GM18499 (cell line): ENCODE results near the gene DENND6B.

Experiments
- ATAC-seq: cut with Tn5 transposase; IDR thresholded peaks from one replicate; pipeline ENCODE4 v1.9.1; 2021; ENCODE audit warnings: moderate number of reproducible peaks; ENCODE audit not compliant: insufficient read depth, unreplicated experiment

The DENND6B gene

GRCh38 chr22:50305393-50305922, 21.4 kb downstream of the DENND6B start:
- ATAC-seq = no peak

- no peak for ATAC-seq
These were observed 22.1 kb downstream of the DENND6B start for GRCh38 chr22:50304528-50305392.

- ATAC-seq = no peak
These were observed 22.8 kb downstream of the DENND6B start for GRCh38 chr22:50303848-50304527.

GRCh38 chr22:50303515-50303847, 23.3 kb downstream of the DENND6B start:
- ATAC-seq = no peak

GRCh38 chr22:50302564-50302963, 24.2 kb downstream of the DENND6B start:
- ATAC-seq = no peak

GRCh38 chr22:50302041-50302541, 24.7 kb downstream of the DENND6B start:
- ATAC-seq = no peak

- ATAC-seq = no peak
These were observed 25.2 kb downstream of the DENND6B start for GRCh38 chr22:50301581-50301991.

GRCh38 chr22:50300620-50301257, 26.1 kb downstream of the DENND6B start:
- no peak for ATAC-seq

GRCh38 chr22:50299785-50300619, 26.8 kb downstream of the DENND6B start:
- no peak for ATAC-seq

- no peak for ATAC-seq
These were observed 27.7 kb downstream of the DENND6B start for GRCh38 chr22:50298937-50299784.

GRCh38 chr22:50298266-50298637, 28.6 kb downstream of the DENND6B start:
- no peak for ATAC-seq

GRCh38 chr22:50297510-50298265, 29.1 kb downstream of the DENND6B start:
- ATAC-seq = no peak

GRCh38 chr22:50296658-50297490, 29.9 kb downstream of the DENND6B start:
- no peak for ATAC-seq

GRCh38 chr22:50294319-50294656, 32.5 kb downstream of the DENND6B start:
- ATAC-seq = no peak

GRCh38 chr22:50293441-50294318, 33.1 kb downstream of the DENND6B start:
- ATAC-seq = no peak

- no peak for ATAC-seq
These were observed 34.0 kb downstream of the DENND6B start for GRCh38 chr22:50292643-50293440.
